T-helper 2 cell treated with Interferon-gamma antibody and Interleukin-4, amounts not matched to agents 5 μg/mL and 100 μg/mL, for 36 hours (primary cell): ENCODE measurements around the gene CHCHD4.

Experiments
- DNase-seq: peaks from one replicate; pipeline ENCODE4 v3.0.0; 2021; ENCODE audit warnings: low spot score
- H3K27ac Mint-ChIP-seq: one replicate; pipeline ENCODE4 v1.8.0; 2021; ENCODE audit warnings: mild to moderate bottlenecking, mixed read lengths
- H3K27me3 Mint-ChIP-seq: one replicate; pipeline ENCODE4 v1.8.0; 2021; ENCODE audit warnings: low read depth, mixed read lengths
- H3K36me3 Mint-ChIP-seq: one replicate; pipeline ENCODE4 v1.8.0; 2021; ENCODE audit warnings: low read depth, mixed read lengths
- H3K4me1 Mint-ChIP-seq: one replicate; pipeline ENCODE4 v1.8.0; 2021; ENCODE audit warnings: low read depth, mixed read lengths
- H3K4me3 Mint-ChIP-seq: one replicate; pipeline ENCODE4 v1.8.0; 2022; ENCODE audit warnings: mild to moderate bottlenecking, moderate library complexity, mixed read lengths
- H3K9me3 Mint-ChIP-seq: one replicate; pipeline ENCODE4 v1.8.0; 2021; ENCODE audit warnings: mixed read lengths

CHCHD4 gene

GRCh38 chr3:14124615-14125192 is at the start of gene CHCHD4, which contains the start of gene TMEM43:
TSS of gene CHCHD4 (minus strand) at chr3:14124870. CDS start at chr3:14124676, 194 bp downstream.
TSS of gene TMEM43 (plus strand) at chr3:14125052. CDS start at chr3:14125194, 142 bp downstream.
- no peaks in the 10 kb centered on the region for H3K9me3 Mint-ChIP-seq
- H3K4me1 Mint-ChIP-seq: peaks cover 42% of the 10 kb centered on the region
- H3K27ac Mint-ChIP-seq: peak within 1 kb of the TSS; percentile 92
- no peaks in the 10 kb centered on the region for H3K27me3 Mint-ChIP-seq
- DNase-seq: peak; percentile 99
- peak within 1 kb of the TSS; percentile 94 for H3K4me3 Mint-ChIP-seq
- H3K36me3 Mint-ChIP-seq: peaks cover 36% of the 10 kb centered on the region

GRCh38 chr3:14172496-14172895 is 47.8 kb upstream of the CHCHD4 start:
- no peak for DNase-seq

DNA sequence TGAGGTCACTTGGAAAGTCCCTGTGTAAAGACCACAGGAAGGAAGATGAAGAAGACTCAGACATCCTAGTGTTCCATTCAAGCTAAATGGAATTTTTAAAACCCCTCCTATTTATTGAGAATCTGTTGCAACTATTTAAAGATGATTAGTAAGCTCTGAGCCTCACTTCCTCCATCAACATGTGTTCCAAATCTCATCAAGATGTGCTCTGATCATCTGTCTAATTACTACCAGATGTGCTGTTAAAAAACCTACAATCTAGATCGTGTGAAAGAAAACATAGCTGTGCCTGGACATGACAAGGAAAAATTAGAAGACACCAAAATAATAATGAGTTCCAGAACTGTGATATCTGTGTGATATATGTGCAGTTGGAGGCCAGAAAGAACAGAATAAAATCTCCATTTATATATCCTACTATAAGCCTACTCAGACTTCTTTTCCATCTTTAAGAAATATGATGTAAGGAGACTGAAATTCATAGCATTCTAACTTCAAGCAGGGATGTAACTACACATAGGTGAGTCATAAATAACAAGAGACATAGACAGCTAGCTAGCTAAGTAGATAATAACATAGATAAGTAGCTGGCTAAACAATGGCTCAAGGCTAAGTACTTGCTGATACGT is 46.0 kb upstream of the CHCHD4 start:
- DNase-seq: no peak
- no peak overlapping the region for H3K4me3 Mint-ChIP-seq
- no peak overlapping the region for H3K27ac Mint-ChIP-seq
- H3K9me3 Mint-ChIP-seq: no peaks in the 10 kb centered on the region
- peaks cover 23% of the 10 kb centered on the region for H3K4me1 Mint-ChIP-seq
- H3K36me3 Mint-ChIP-seq: peaks cover 55% of the 10 kb centered on the region
- H3K27me3 Mint-ChIP-seq: no peaks in the 10 kb centered on the region

More at GRCh38 chr3:14172496-14172895, 47.8 kb upstream of the CHCHD4 start:
- Mint-ChIP-seq H3K9me3 (no peaks in the 10 kb centered on the region), H3K4me1 (peaks cover 37% of the 10 kb centered on the region), H3K27me3 (no peaks in the 10 kb centered on the region), H3K36me3 (peaks cover 40% of the 10 kb centered on the region), H3K4me3 (no peak overlapping the region), H3K27ac (no peak overlapping the region)

DNA sequence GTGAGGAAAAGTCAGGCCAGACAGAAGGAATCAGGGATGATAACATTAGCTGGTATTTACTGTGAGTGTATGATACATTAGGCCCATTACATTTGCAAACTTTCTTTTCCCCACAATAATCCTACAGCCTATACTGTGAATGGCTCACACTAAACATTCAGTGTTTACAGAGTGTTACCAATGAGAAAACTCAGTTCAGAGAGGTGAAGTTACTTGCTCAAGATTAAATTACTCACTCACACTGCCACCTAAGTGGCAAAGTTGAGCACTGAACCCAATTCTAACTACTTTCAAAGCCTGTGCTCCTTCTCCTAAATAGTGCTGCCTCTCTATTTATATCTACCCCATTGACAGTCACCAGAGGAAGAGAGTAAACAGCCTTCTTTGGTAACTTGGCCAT is 45.2 kb upstream of the CHCHD4 start:
- H3K36me3 Mint-ChIP-seq: peaks cover 61% of the 10 kb centered on the region
- H3K9me3 Mint-ChIP-seq: no peaks in the 10 kb centered on the region
- peaks cover 15% of the 10 kb centered on the region for H3K4me1 Mint-ChIP-seq
- DNase-seq: no peak
- H3K4me3 Mint-ChIP-seq: no peak overlapping the region
- no peaks in the 10 kb centered on the region for H3K27me3 Mint-ChIP-seq
- no peak overlapping the region for H3K27ac Mint-ChIP-seq

GRCh38 chr3:14169435-14169834 is 44.8 kb upstream of the CHCHD4 start:
- Mint-ChIP-seq H3K4me3 (no peak overlapping the region), H3K36me3 (peaks cover 66% of the 10 kb centered on the region), H3K27ac (no peak overlapping the region), H3K4me1 (peaks cover 13% of the 10 kb centered on the region), H3K27me3 (no peaks in the 10 kb centered on the region), H3K9me3 (no peaks in the 10 kb centered on the region)
- no peak for DNase-seq

DNA sequence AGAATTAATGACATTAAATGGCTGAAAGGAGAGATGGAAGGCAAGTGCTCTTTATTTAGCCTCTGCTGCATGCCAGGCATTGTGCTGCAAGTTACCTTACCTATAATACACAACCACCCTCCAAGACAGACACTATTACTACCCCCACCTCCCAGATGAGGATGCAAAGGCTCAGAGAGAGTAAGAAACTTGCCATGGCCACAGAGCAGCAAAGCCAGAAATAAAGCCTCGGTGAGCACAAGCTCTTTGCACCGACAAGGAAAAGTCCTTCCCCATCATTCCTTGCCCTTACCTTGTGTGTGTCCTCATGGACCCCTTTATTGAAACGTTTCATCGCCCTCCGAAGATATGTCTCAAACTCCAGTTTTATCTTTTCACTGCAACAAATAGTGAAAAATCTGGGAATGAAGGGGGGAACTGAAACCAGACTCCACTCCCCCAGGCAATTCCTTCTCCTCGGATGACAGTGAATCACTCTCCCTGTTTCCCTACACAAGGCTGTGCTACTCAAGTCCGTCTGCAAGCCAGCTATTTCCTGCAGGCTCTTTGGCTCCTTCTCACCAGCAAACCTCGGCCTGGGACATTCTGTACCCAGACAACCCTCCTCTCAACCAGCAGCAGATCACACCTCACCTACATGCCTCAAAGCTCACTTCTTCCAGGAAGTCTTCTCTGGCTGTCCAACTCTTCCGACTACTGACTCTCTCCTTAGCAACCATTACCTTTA is 42.4 kb upstream of the CHCHD4 start:
- Mint-ChIP-seq H3K4me1 (peaks cover 6% of the 10 kb centered on the region), H3K36me3 (peaks cover 82% of the 10 kb centered on the region), H3K9me3 (peaks cover 9% of the 10 kb centered on the region), H3K4me3 (no peak overlapping the region), H3K27me3 (no peaks in the 10 kb centered on the region), H3K27ac (no peak overlapping the region)
- DNase-seq: no peak

GRCh38 chr3:14162178-14162577 is 37.5 kb upstream of the CHCHD4 start:
- H3K27me3 Mint-ChIP-seq: no peaks in the 10 kb centered on the region
- H3K9me3 Mint-ChIP-seq: peaks cover 23% of the 10 kb centered on the region

DNA sequence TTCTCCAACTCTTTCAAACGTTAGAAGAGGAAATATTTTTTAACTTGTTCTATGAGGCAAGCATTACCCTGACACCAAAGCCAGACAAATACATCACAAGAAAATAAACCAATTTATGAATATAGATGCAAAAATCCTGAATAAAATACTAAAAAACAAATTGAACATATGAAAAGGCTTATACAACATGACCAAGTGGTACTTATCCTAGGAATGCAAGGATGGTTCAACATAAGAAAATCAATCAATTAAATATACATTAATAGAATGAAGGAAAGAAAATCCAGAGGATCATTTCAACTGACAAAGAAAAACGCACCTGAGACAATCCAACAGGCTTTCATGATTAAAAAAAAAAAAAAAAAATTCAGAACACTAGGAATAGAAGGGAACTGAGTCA is 36.6 kb upstream of the CHCHD4 start:
- H3K27ac Mint-ChIP-seq: no peak overlapping the region
- no peak for DNase-seq
- H3K27me3 Mint-ChIP-seq: no peaks in the 10 kb centered on the region
- no peaks in the 10 kb centered on the region for H3K4me1 Mint-ChIP-seq
- H3K9me3 Mint-ChIP-seq: peaks cover 23% of the 10 kb centered on the region
- peaks cover 80% of the 10 kb centered on the region for H3K36me3 Mint-ChIP-seq
- H3K4me3 Mint-ChIP-seq: no peak overlapping the region

More at GRCh38 chr3:14162178-14162577, 37.5 kb upstream of the CHCHD4 start:
- H3K4me1 Mint-ChIP-seq: no peaks in the 10 kb centered on the region
- DNase-seq: no peak
- H3K36me3 Mint-ChIP-seq: peaks cover 86% of the 10 kb centered on the region
- no peak overlapping the region for H3K27ac Mint-ChIP-seq
- H3K4me3 Mint-ChIP-seq: no peak overlapping the region

GRCh38 chr3:14159426-14159825 is 34.8 kb upstream of the CHCHD4 start:
- no peak for DNase-seq
- peaks cover 23% of the 10 kb centered on the region for H3K9me3 Mint-ChIP-seq

GRCh38 chr3:14158370-14158769 is 33.7 kb upstream of the CHCHD4 start:
- H3K4me1 Mint-ChIP-seq: no peaks in the 10 kb centered on the region
- H3K4me3 Mint-ChIP-seq: no peak overlapping the region
- no peaks in the 10 kb centered on the region for H3K27me3 Mint-ChIP-seq
- DNase-seq: no peak
- peaks cover 64% of the 10 kb centered on the region for H3K36me3 Mint-ChIP-seq
- H3K9me3 Mint-ChIP-seq: peaks cover 21% of the 10 kb centered on the region
- no peak overlapping the region for H3K27ac Mint-ChIP-seq

More at GRCh38 chr3:14159426-14159825, 34.8 kb upstream of the CHCHD4 start:
- H3K27me3 Mint-ChIP-seq: no peaks in the 10 kb centered on the region
- H3K36me3 Mint-ChIP-seq: peaks cover 73% of the 10 kb centered on the region
- H3K4me1 Mint-ChIP-seq: no peaks in the 10 kb centered on the region
- H3K27ac Mint-ChIP-seq: no peak overlapping the region
- no peak overlapping the region for H3K4me3 Mint-ChIP-seq

GRCh38 chr3:14157951-14158350 is 33.3 kb upstream of the CHCHD4 start:
- Mint-ChIP-seq H3K27ac (no peak overlapping the region), H3K4me1 (no peaks in the 10 kb centered on the region), H3K27me3 (no peaks in the 10 kb centered on the region), H3K9me3 (peaks cover 18% of the 10 kb centered on the region), H3K4me3 (no peak overlapping the region), H3K36me3 (peaks cover 60% of the 10 kb centered on the region)
- DNase-seq: no peak

- Mint-ChIP-seq H3K9me3 (peaks cover 14% of the 10 kb centered on the region), H3K27me3 (no peaks in the 10 kb centered on the region), H3K4me3 (no peak overlapping the region), H3K36me3 (peaks cover 51% of the 10 kb centered on the region), H3K4me1 (no peaks in the 10 kb centered on the region), H3K27ac (no peak overlapping the region)
- no peak for DNase-seq
Measured at GRCh38 chr3:14156843-14157561, 32.3 kb upstream of the CHCHD4 start.

DNA sequence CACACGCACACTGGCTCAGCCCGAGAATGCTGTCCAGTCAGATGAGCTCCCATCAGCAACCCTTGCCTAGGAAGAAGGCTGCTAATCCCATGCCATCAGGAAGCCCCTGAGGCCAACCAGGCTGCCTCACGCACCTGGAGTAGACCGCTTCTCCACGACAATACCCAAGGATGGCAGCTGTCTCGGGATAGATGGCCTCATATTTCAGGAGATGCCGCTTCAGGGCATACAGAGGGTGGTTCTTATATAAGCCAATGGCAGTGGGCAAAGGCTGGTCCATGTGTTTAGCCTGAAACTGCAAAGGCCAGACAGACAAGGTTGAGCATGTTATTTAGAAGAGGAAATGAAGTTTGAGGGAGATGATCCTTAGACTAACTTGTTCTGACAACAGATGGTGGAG is 31.5 kb upstream of the CHCHD4 start:
- Mint-ChIP-seq H3K27me3 (no peaks in the 10 kb centered on the region), H3K4me1 (no peaks in the 10 kb centered on the region), H3K9me3 (peaks cover 6% of the 10 kb centered on the region), H3K27ac (no peak overlapping the region), H3K4me3 (no peak overlapping the region), H3K36me3 (peaks cover 43% of the 10 kb centered on the region)
- DNase-seq: no peak
